AG10803 (cell line): ENCODE measurements around the gene CACUL1.

ENCODE experiments used
- DNase-seq: peaks from one replicate; pipeline ENCODE4 v3.0.0; 2010; ENCODE audit warnings: low read depth
- H3K4me3 ChIP-seq: 2 replicates; pipeline ENCODE4 v1.5.1; 2011; ENCODE audit warnings: mild to moderate bottlenecking, low read length, control low read depth
- TF ChIP-seq, protein P1 (sequence below): conservative IDR thresholded peaks from 2 replicates; pipeline ENCODE4 v1.5.1; 2011; ENCODE audit warnings: mild to moderate bottlenecking, low read length, control low read depth, inconsistent platforms

The CACUL1 gene

DNA sequence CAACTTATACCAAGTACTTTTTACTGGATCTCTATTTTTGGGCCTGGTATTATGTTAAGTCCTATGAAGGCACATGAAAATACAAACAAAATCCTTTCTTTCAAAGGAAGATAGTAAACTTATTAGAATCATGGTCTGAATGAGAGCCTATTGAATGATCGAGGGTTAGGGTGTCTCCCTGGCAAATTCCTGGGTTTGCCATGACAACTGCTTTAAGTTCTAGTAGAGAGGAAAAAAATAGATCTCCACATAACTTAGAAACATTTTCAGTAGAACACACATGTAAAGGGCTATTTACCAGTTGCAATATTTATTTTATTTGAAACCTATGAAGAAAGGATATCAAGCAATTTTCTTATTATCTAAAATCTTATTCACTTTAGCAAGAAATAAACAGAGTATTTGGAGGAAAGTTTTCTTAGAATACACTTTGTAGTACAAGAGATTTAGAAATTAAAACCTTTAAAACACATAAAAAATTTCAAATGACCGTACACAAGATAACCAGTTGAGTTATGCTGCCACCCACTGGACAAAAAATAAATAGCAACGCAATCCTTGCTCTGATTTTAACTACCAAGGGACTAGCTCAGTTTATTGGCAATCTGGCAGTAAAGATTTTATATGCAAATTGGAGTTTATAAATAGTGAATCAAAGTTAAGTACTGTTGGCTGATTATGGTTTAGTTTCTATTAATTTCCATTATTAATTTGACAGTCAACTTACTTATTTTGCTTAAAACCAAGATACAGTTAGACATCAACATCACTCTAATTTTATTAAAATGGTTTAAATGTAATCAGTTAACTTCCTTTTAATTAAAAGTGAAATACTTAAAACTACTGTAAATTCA, 33.9 kb downstream of the CACUL1 start:
- DNase-seq: peak; percentile 56
- TF ChIP-seq, protein P1, sequence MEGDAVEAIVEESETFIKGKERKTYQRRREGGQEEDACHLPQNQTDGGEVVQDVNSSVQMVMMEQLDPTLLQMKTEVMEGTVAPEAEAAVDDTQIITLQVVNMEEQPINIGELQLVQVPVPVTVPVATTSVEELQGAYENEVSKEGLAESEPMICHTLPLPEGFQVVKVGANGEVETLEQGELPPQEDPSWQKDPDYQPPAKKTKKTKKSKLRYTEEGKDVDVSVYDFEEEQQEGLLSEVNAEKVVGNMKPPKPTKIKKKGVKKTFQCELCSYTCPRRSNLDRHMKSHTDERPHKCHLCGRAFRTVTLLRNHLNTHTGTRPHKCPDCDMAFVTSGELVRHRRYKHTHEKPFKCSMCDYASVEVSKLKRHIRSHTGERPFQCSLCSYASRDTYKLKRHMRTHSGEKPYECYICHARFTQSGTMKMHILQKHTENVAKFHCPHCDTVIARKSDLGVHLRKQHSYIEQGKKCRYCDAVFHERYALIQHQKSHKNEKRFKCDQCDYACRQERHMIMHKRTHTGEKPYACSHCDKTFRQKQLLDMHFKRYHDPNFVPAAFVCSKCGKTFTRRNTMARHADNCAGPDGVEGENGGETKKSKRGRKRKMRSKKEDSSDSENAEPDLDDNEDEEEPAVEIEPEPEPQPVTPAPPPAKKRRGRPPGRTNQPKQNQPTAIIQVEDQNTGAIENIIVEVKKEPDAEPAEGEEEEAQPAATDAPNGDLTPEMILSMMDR: peak; percentile 84
- no peak overlapping the region for H3K4me3 ChIP-seq

DNA sequence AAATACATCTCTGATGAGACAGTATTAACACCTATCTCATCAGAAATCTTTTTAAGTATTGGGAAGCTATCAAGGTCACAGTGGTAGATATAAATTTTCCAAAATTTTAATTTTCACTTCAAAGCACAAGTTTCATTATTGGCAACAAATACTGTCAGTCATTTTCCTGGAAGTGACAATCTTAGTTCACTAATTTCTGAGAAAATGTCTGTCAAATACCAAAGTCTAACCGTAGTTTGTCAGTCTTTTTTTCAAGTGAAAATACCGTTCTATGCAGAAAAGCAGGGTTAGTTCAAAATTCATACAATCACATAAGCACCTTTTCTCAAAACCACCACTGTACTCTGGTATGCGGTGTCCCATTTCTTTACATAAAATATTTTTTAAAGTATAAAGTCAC, 40.4 kb downstream of the CACUL1 start:
- no peak overlapping the region for H3K4me3 ChIP-seq
- TF ChIP-seq, protein P1: no peak
- DNase-seq: no peak

DNA sequence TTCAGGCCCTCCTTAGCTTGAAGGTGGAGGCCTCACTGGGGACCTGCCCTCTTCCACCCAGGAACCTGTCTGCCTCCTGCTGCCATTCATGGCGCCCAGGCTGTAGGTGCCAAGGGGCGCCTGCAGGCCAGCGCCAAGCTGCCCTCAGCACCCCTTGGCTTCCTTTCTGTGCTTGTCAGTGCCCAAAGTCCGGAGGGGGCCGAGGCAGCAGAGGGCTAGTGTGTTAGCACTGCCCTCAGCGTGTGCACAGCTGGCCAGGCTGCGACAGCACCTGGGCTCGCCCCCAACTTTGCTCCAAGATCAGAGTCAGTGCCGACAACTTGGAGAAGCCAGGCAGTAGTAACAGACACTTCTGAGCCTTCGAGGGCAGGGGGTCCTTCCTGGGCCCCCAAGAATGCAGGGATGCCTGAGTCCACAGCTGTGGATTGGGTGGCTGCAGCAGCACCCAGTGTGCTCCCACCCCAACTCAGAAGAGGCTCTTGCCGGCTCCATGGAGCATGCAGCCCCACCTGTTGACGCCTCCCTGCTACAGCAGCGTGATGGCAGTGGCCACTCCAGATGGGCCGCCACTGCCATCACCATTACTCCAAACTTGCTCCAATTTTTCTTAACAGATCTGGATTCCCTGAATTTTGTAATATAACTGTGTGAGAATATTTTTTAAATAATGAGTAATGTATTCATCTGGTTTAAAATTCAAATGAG, 41.7 kb downstream of the CACUL1 start:
- no peak overlapping the region for H3K4me3 ChIP-seq
- DNase-seq: no peak
- TF ChIP-seq, protein P1: no peak

DNA sequence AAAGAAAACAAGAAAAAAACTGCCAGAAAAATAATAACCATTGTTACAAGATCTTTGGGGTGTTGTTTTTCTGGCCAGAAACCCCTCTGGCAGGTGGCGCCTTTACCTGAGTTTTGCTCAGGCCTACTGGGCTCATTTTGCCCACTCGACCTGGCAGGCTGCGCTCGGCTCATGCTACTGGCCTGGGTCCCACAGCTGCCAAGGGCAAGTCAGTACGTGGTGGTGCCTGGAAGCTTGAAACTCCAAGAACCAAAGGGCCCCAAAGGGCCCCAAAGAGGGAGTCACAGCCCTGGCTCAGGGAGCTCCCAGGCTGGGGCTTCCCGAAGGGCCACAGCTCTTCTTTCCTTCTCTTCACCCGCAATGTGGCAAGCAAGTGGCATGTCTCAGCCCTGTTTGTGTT, 42.7 kb downstream of the CACUL1 start:
- no peak for DNase-seq
- TF ChIP-seq, protein P1: no peak
- H3K4me3 ChIP-seq: no peak overlapping the region

DNA sequence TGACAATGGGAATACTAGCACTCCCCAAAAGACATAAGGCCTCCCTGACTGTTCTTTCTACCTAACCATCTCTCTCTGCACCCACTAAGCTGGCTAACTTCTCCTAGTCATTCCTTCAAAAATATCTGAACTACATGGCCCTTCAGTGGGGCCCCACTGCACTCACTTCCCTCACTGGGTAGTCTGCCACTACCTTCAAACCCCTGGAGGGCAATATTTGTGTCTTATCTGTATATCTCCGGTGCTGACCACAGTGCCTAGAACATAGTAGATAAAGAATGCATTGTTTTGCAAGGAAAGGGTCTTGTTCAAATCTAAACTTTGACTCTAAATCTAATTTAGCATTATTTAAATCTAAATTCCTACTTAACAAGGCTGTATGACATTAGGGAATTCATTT, 44.3 kb downstream of the CACUL1 start:
- TF ChIP-seq, protein P1: no peak
- no peak for DNase-seq
- no peak overlapping the region for H3K4me3 ChIP-seq

DNA sequence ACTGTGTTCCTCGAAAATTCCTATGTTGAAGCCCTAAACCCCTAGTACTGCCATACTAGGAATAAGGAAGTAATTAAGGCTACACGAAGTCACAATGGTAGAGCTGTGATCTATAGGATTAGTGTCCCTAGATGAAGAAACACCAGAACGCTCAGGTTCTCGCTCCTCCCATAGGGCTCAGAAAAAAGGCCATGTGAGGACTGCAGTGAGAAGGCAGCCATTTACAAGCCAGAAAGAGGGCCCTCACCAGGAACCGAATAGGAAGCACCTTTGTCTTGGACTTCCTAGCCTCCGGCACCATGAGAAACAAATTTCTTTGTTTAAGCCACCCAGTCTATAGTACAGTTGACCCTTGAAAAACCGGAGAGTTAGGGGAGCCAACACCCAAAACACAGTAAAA, 46.2 kb downstream of the CACUL1 start:
- no peak overlapping the region for H3K4me3 ChIP-seq
- TF ChIP-seq, protein P1: no peak
- no peak for DNase-seq

DNA sequence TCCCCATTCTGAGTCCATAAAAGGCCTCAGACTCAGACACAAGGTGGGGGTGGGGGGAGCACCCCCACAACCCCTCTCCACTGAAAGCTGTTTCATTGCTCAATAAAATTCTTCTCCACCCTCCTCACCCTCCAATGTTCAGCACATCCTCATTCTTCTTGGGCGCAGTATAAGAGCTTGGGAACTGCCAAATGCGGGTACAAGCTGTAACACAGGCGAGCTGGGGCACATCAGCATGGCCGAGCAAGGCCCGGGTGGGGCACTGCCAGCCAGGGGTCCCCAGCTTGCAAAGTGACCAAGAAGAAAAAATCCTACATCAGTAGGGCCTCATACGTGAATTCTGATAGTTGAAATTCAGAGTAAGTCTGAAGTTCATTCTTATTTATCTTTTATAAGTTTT, 50.1 kb downstream of the CACUL1 start:
- TF ChIP-seq, protein P1: no peak
- DNase-seq: no peak
- no peak overlapping the region for H3K4me3 ChIP-seq
